GM21576 (cell line): Measurements from ENCODE around the gene MRC2.
"Not testable (repeated sequence)": the region's sequence is repeated elsewhere in the genome, so short reads cannot be mapped to it uniquely, and the experiment has no call there.

ENCODE experiments used
- ATAC-seq: cut with Tn5 transposase; IDR thresholded peaks from one replicate; pipeline ENCODE4 v1.9.1; 2021; ENCODE audit warnings: mild to moderate bottlenecking, moderate library complexity; ENCODE audit not compliant: unreplicated experiment

MRC2 gene, protein sequence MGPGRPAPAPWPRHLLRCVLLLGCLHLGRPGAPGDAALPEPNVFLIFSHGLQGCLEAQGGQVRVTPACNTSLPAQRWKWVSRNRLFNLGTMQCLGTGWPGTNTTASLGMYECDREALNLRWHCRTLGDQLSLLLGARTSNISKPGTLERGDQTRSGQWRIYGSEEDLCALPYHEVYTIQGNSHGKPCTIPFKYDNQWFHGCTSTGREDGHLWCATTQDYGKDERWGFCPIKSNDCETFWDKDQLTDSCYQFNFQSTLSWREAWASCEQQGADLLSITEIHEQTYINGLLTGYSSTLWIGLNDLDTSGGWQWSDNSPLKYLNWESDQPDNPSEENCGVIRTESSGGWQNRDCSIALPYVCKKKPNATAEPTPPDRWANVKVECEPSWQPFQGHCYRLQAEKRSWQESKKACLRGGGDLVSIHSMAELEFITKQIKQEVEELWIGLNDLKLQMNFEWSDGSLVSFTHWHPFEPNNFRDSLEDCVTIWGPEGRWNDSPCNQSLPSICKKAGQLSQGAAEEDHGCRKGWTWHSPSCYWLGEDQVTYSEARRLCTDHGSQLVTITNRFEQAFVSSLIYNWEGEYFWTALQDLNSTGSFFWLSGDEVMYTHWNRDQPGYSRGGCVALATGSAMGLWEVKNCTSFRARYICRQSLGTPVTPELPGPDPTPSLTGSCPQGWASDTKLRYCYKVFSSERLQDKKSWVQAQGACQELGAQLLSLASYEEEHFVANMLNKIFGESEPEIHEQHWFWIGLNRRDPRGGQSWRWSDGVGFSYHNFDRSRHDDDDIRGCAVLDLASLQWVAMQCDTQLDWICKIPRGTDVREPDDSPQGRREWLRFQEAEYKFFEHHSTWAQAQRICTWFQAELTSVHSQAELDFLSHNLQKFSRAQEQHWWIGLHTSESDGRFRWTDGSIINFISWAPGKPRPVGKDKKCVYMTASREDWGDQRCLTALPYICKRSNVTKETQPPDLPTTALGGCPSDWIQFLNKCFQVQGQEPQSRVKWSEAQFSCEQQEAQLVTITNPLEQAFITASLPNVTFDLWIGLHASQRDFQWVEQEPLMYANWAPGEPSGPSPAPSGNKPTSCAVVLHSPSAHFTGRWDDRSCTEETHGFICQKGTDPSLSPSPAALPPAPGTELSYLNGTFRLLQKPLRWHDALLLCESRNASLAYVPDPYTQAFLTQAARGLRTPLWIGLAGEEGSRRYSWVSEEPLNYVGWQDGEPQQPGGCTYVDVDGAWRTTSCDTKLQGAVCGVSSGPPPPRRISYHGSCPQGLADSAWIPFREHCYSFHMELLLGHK (N-terminal part only)

DNA sequence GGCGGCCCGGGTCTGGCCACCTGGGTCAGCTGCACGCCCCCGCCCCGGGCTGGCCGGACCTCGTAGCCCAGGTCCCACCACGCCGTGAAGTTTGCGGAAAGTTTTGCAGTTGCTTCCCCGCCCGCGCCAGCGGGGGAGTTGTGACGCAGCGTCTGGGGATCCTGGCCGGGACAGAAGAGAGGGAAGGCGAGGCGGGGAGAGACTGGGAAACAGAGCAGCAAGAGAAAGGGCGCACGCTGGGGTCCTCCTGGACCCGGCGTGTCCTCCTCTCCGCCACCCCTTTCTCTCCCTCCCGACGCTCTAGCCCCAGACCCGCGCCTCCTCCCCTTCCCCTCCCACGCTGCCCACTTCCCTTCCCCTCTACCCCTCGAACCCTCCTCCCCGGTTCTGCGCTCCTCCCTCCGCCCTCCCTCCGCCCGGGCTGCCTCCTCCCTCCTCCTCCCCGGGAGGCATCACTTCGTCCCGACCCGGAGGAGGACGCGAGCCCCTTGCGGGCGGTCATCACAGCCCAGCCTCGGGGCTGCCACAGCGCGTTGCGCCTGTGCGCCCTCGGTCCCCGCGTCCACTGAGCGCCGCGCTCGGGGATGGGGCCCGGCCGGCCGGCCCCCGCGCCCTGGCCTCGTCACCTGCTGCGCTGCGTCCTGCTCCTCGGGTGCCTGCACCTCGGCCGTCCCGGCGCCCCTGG lies at the start of gene MRC2:
Gene MRC2, plus strand, starts transcription at position 452 of the 685 bp plus-strand sequence. Its CDS starts 133 bp downstream, at position 585.
- ATAC-seq: no peak

DNA sequence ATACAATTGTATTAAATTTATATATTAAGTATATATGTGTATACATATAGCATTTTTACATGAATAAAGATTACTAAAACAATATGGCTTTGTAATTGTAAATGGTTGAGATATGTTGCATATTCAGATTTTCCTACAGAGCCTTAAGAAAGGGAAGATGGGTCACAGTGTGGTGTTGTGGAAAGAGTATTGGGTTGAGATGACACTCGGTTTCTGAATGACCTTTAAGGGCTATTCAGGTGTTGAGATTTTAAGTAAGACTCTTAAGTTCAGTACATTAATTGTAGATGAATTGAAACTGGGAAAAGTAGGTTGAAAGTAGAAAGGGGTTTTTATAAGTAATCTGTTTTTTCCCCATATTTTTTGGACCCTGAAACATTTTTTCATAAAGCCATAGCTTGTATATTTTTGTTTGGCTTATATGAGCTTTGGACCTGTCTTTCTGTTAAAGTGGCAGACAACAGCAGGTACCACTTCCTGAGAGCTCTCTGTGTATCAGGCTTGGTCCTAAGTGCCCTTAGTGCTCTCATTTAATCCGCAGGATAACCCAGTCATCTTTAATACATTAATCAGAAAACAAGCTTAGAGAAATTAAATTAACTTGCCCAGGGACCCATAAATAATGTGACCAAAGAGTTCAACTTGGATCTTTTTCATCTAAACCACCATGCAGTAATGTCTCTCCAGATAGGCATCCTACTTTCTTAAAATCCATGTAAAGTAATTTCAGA lies 48.5 kb upstream of the MRC2 start:
- no peak for ATAC-seq

DNA sequence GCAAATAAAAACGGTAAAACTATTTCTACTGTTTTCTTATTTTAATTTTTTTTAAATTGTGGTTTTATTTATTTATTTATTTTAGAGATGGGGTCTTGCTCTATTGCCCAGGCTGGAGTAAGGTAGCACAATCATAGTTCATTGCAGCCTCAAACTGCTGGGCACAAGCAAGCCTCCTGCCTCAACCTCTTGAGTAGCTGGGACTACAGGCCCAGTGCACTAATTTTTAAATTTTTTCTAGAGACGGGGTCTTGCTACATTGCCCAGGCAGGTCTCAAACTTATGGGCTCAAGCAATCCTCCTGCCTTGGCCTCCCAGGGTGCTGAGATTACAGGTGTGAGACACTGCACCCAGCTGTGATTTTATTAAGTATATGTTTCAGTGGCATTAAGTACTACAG lies 46.5 kb upstream of the MRC2 start:
- ATAC-seq: no peak

DNA sequence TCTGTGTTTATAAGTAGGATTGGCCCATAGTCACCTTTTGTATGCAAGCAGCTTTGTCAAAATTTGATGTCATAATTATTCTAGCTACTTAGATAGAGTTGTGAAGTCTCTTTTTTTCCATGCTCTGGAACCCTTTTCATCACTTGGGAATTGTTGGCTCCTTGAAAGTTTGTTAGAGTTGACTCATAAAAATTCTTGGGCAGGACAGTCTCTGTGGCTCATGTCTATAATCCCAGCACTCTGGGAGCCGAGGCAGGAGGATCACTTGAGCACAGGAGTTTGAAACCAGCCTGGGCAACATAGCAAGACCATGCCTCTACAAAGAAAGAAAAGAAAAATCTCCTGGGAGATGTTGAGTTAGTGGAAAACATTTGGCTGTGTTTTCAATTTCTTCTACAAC lies 45.7 kb upstream of the MRC2 start:
- no peak for ATAC-seq

DNA sequence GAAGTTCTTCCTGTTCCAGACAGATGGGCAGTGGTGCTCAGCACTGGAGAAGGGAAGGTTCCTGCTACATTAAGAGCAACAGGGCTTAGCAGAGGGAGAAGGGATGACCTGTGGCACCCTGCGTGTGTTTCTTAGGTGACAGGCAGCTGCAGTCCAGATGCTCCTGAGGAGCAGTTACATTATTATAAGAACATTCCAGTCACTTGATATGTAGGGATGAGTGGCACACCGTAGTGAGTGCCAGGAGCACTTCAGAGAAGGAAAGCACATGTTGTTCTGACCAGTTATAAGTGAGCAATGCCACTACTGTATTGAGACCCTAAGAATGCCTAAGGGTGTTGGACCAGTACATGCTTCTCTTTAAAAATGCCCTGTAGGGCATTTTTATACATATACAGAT lies 39.9 kb upstream of the MRC2 start:
- ATAC-seq: no peak

DNA sequence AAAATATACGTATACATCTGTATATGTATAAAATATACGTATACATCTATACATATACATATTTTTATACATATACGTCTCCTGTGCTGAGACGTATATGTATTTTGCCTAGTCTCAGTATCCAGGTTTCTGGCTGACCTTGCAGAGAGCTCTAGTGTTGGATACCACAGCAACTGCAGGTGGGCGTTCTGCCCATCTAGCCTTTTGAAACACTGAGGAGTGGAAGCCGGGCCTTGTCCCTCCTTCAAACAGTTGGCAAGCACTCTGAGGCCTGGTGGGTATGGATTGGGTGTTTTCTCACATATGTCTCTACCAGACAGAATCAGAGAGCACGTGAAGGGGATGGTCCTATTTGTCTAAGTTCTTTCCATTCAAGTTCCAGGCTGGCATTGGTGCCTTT lies 39.4 kb upstream of the MRC2 start:
- ATAC-seq: no peak

DNA sequence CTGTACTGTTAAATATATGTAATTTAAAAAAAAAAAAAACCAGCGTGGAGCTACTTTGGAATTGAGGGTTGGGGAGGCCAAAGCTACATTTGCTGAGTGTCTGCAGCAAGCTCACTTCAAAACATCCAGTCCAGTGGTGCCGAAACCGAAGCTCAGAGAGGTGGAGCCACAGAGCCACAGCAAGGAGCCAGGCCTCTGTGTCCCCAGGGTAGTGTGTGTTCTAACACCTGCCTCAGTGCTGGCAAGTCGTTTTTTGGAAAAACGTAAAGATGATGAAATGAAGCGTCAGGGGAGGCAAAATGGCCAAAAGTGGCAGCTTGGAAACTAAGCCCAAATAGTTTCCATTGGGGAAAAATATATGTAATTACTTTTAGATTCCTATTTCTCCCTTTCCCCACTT lies 36.1 kb upstream of the MRC2 start:
- no peak for ATAC-seq

DNA sequence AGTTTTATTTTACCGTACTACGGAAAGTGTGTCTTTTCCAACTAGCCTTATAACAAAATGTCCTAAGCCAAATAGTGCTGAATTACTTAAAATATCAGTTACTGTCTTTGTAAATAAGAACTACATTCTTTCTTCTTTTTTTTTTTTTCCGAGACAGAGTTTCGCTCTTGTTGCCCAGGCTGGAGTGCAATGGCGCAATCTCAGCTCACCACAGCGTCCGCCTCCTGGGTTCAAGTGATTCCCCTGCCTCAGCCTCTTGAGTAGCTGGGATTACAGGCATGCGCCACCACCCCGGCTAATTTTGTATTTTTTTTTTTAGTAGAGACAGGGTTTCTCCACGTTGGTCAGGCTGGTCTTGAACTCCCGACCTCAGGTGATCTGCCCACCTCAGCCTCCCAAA lies 35.6 kb upstream of the MRC2 start:
- ATAC-seq: not testable (repeated sequence)

DNA sequence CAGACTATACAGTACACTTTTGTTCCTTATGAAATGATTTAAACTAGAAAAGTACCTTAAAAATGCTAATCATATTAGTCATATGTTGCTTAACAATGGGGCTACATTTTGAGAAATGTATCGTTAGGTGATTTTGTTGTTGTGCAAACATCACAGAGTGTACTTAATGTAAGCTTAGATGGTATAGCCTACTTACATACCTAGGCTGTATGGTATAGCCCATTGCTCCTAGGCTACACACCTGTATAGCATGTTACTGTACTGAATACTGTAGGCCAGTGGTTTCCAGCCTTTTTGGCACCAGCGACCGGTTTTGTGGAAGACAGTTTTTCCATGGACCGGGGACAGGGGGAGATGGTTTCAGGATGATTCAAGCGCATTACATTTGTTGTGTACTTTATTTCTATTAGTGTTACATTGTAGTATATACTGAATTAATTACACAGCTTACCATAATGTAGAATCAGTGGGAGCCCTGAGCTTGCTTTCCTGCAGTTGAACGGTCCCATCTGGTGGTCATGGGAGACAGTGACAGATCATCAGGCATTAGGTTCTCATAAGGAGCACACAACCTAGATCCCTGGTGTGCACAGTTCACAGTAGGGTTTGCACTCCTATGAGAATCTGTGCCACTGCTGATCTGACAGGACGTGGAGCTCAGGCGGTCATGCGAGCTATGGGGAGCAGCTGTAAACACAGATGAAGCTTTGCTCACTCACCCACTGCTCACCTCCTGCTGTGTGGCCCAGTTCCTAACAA lies 35.0 kb upstream of the MRC2 start:
- ATAC-seq: no peak

DNA sequence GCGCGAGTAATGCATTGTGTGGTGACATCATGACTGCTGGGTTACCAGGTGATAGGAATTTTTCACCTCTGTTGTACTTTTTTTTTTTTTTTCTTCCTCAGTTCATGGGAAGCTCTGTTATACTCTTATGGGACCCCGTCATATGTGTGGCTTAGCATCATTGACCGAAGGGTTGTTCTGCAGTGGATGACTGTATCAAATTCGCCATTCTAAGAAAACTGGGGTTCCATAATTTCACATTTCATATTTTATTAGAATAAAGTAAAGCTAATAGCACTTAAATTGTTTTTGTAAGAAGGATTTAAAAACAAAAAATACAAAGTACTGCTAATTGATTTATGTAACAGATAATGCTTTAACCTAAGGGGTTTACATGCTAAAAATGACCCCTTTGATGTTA lies 32.0 kb upstream of the MRC2 start:
- no peak for ATAC-seq

DNA sequence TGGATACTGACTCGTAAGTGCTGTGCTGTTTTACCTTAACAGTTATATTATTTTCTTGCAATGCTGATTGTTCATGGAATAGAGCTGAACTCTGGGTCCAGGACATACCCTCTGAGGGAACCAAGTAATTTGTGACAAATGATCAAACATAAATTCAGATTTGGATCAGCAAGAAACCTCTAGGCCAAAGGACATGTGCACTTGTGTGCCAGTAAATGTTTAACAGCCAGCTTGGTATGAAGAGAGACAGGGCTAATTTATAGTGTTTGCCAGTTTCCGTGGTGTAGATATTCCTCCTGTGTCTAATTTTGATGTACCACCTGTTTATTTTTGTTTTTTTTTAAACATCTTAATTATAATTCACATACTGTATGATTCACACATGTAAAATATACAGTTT lies 30.8 kb upstream of the MRC2 start:
- ATAC-seq: no peak

DNA sequence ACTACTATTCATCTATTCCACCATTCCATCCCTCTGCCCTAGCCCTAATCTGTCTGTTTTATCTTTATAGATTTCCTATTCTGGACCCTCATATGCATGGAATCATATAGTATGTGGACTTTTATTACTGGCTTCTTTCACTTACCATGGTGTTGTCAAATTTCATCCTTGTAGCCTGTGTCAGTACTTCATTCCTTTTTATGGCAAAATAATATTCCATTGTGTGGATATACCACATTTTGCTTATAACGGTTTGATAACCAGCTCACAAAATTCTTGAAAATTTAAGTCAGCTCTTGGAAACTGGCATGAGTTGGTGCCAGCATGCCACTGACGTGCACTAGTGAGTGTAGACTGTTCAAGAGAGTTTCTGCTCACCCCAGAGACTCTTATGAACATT lies 30.3 kb upstream of the MRC2 start:
- no peak for ATAC-seq

DNA sequence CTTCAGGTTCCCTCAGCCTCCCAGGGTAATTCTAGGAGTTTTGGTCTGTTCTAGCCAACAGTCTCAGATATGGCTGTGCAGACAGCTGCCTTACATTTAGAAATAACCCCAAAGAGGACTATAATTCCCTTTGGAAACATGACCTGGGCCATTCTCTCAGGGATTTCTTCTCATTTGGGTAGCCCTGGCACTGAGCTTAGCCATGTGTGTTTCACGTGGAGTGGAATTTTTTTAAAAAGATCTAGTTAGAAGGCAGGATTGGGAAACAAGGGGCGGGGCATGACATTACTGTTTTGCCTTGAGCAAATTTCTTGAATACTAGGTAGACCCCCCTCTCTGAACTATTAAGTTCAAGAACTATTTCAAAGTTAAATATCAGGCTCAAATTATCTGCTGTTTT lies 29.6 kb upstream of the MRC2 start:
- no peak for ATAC-seq

DNA sequence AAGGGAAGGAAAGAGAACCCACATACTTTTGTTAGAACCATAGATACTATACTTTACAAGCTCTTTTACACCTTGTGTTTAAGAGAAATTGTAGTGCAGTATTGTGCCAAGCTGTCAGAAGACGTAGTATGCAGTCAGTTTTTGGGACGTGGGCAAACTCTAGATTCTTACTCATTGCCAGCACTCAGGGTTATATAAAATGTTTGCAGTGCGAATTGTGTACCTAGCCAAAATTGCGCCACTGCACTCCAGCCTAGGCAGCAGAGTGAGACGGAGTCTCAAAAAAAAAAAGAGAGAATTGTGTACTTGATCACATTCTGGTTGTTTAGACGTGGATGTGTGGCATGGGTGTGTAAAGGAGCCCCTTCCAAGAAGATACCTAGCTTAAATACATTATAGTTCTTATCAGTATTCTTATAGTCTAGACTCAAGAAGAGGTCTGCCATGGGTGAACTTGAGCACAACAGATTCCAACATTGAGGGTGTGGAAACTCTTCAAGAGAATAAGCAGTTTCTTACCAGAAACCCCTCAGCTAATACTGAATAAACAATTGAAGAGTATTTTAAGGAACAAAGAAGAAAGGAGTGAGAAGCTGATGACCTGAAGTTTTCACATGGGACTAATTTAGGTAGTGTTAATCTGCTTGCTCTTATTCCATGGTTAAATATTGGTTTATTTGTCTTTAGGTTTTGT lies 27.4 kb upstream of the MRC2 start:
- no peak for ATAC-seq

DNA sequence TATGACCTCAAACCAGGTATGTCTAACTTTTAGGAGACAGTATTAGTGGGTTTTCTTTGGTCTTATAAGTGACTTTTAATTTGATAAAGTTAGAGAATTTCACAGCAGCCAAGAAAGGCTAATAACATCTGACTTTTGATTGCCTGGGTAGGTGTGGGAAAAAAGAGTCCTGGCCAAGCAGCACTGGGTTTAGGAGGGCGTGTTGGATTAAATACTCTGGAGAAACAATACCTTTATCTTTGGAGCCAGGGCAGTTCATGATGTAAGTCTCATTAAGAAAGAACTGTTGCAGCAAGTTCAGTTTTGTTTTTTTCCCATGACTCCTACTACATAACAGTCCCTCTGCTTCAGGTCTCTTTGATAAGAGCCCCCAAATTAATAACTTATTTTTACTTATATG lies 26.7 kb upstream of the MRC2 start:
- no peak for ATAC-seq

DNA sequence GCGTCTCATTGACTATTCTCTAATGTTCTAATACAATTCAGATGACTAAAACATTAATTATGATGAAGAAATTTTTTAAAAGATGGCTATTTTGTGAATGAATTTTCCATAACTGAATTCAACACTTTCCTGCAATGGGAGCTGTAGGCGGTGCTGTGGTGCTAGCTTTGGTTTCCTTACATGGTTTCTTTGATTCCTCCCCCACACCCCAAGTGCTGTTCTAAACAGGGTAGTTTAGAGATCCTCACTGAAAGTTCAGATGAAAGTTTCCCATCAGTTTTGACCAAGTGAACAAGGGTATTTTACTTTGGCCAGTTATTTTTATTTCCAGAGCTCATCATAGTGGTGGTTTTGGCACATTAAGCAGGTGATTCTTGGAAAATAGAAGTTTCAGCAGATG lies 26.0 kb upstream of the MRC2 start:
- ATAC-seq: no peak

DNA sequence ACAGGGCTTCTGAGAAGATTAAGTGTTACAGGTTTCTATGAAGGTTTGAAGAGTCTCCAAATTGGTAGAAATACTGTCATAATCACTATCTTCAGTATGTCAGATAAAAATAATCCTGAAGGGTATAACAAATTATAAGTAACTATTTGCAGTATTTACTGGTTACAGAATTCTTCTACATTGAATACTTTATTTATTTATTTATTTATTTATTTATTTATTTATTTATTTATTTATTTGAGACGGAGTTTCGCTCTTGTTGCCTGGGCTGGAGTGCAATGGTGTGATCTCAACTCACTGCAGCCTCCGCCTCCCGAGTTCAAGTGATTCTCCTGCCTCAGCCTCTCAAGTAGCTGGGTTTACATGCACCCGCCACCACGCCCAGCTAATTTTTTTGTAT lies 23.7 kb upstream of the MRC2 start:
- ATAC-seq: not testable (repeated sequence)

DNA sequence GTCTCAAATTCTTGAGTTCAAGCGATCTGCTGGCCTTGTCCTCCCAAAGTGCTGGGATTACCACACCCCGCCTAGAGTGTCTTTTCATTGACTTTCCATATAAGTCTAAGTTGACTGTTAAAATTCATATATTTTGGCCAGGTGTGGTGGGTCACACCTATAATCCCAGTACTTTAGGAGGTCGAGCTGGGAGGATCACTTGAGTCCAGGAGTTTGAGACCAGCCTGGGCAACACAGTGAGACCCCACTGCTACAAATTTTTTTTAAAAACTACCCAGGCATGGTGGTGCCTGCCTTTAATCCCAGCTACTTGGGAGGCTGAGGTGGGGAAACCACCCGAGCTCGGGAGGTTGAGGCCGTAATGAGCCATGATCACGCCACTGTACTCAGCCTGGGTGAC lies 21.9 kb upstream of the MRC2 start:
- ATAC-seq: no peak

DNA sequence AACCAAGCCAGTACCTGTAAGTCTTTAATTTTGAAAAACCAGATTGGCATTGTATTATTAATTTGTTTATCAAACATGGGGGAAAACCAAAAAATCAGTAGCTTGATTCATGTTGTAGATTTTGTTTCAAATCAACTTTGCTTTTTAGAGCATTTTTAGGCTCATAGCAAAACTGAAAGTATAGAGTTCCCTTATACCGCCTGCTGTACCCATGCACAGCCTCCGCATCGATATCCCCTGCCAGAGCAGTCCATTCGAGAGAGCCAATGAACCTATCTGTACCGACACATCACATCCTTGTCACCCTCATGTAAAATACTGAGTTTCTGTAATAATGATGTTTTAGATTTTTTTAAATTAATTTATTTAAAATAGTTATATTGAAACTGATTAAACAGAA lies 16.2 kb upstream of the MRC2 start:
- peak; percentile 86 for ATAC-seq
